AG10803 (cell line): ENCODE measurements around the gene ANKRD34C.
"Not testable (repeated sequence)": the region's sequence is repeated elsewhere in the genome, so short reads cannot be mapped to it uniquely, and the experiment has no call there.

Experiments
- DNase-seq: peaks from one replicate; pipeline ENCODE4 v3.0.0; 2010; ENCODE audit warnings: low read depth
- H3K4me3 ChIP-seq: 2 replicates; pipeline ENCODE4 v1.5.1; 2011; ENCODE audit warnings: mild to moderate bottlenecking, low read length, control low read depth
- CTCF ChIP-seq: conservative IDR thresholded peaks from 2 replicates; pipeline ENCODE4 v1.5.1; 2011; ENCODE audit warnings: mild to moderate bottlenecking, low read length, control low read depth, inconsistent platforms

The ANKRD34C gene

GRCh38 chr15:79319973-79320372, 37.5 kb downstream of the ANKRD34C start:
- not testable (repeated sequence) for DNase-seq, H3K4me3 ChIP-seq
- peak; percentile 9; the same call in 1 of the 2 replicates for TF ChIP-seq CTCF

DNA sequence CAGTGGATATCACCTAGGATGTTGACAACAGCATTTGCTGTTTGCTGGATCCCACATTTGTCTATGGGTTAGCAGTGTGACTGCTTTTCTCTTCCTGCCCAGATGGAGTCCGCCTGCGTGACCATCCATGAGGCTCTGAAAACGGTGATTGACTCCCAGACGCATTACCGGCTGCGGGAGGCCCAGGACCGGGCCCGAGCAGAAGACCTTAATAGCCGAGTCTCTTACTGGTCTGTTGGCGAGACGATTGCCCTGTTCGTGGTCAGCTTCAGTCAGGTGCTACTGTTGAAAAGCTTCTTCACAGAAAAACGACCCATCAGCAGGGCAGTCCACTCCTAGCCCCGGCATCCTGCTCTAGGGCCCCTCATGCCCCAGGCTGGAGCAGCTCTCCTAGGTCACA, 39.4 kb downstream of the ANKRD34C start:
- H3K4me3 ChIP-seq: no peak overlapping the region
- no peak for TF ChIP-seq CTCF
- no peak for DNase-seq

GRCh38 chr15:79322306-79322705, 39.8 kb downstream of the ANKRD34C start:
- H3K4me3 ChIP-seq: no peak overlapping the region
- no peak for DNase-seq
- no peak for TF ChIP-seq CTCF

GRCh38 chr15:79322945-79323344, 40.4 kb downstream of the ANKRD34C start:
- TF ChIP-seq CTCF: no peak
- no peak for DNase-seq
- H3K4me3 ChIP-seq: no peak overlapping the region

GRCh38 chr15:79329171-79329611, 46.7 kb downstream of the ANKRD34C start:
- DNase-seq: peak; percentile 46
- no peak overlapping the region for H3K4me3 ChIP-seq
- no peak for TF ChIP-seq CTCF
